Measurements from ENCODE around the gene HYDIN. TPM values are rescaled to one million over a fixed set of nuclear protein-coding genes. Genes with fewer than 3 reads are reported as not detected.

The HYDIN gene
- total and polyA plus RNA-seq, 12 donors: 0.26 to 5.1 (median 1.6) TPM

DNA sequence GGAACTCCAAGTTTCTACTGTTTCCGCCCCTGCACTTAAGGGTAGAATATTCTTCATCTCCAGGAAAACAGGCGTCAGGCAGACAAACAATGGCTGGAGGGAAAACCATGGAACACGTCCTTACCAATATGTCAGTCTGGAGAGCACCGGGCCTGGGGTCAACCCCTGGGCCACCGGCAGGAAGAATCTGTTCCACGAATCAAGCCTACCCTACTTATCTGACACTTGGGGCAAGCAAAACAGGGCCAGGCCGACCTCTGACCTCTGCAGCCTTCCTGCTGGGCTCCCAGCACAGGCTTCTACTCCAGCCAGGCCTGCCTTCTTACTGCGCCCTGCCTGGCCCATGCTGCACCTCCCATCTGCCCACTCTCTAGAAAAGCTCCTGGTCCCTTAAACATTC, 439.7 kb downstream of the HYDIN start:
- 65 to 85% (median 74%) methylated on average over 7 to 8 of the region's 8 CpGs for WGBS, 4 donors
- intact Hi-C loops (cut with DNase I): no loop called here
- no peaks in the 10 kb centered on the region for H3K27me3 ChIP-seq

DNA sequence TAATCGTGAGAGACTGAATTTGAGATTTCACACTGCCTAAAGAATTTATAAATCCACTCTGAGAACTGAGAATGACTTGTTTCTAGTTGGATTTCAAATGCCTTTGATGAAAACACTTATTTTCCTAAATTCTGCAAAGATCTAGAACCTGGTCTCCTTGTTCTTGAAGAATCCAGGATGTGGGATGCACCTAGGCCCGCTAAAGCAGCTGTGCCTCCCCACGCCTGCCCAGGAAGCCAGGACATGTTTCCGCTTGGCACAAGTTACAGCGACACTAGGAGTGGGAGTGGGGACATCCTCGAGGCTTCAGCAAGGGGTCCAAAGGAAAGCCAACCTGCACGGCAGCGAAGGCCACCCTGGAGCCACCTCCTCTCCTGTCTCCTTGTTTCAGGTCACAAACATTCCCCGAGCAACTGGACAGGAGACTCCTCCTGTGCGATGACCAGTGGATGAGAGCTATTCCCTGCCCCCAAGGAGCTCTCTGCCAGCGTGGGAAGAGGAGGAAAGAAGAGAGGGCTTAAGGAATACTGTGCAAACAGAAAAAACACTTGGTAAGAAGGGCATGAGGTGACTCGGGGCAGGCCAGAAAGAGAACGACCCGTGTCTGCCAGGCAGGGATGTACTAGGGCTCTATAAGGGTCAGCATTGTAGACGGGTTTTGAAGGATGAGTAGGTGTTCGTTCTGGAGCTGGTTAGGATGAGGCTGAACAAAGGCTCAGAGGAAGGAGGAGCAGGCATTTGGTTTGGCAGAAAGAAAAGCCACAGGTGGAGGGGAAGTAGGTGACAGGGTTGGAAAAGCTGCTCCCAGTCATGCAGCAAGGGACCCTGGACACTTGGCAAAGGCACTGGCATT, 440.7 kb downstream of the HYDIN start:
- H3K27me3 ChIP-seq: no peaks in the 10 kb centered on the region
- peaks cover 0 to 13% of the 10 kb centered on the region in 2 donors for H3K36me3 ChIP-seq (replicated peaks in 1 of 2)
- no peak for DNase-seq
- no peaks in the 10 kb centered on the region for H3K4me1 ChIP-seq (replicated peaks in 1 of 2)
- peak overlapping the region in 1 of 5 donors; percentile 33 for H3K27ac ChIP-seq
- TF ChIP-seq, protein P1, sequence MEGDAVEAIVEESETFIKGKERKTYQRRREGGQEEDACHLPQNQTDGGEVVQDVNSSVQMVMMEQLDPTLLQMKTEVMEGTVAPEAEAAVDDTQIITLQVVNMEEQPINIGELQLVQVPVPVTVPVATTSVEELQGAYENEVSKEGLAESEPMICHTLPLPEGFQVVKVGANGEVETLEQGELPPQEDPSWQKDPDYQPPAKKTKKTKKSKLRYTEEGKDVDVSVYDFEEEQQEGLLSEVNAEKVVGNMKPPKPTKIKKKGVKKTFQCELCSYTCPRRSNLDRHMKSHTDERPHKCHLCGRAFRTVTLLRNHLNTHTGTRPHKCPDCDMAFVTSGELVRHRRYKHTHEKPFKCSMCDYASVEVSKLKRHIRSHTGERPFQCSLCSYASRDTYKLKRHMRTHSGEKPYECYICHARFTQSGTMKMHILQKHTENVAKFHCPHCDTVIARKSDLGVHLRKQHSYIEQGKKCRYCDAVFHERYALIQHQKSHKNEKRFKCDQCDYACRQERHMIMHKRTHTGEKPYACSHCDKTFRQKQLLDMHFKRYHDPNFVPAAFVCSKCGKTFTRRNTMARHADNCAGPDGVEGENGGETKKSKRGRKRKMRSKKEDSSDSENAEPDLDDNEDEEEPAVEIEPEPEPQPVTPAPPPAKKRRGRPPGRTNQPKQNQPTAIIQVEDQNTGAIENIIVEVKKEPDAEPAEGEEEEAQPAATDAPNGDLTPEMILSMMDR (IDR thresholded peaks at IDR 0.05): no peak
- no peak for TF ChIP-seq POLR2A (IDR thresholded peaks at IDR 0.05)
- WGBS, 4 donors: 79 to 85% (median 84%) methylated on average over 14 to 16 of the region's 16 CpGs
- intact Hi-C loops (cut with DNase I): no loop called here
- H3K4me3 ChIP-seq: no peak overlapping the region
- H3K9me3 ChIP-seq (replicated peaks in 1 of 3): no peaks in the 10 kb centered on the region

More for the DNA sequence above, 439.7 kb downstream of the HYDIN start:
- Histone ChIP-seq H3K4me3 (no peak overlapping the region), H3K27ac (no peak overlapping the region), H3K4me1 (replicated peaks in 1 of 2) (no peaks in the 10 kb centered on the region), H3K36me3 (replicated peaks in 1 of 2) (peaks cover 0 to 3% of the 10 kb centered on the region in 2 donors), H3K9me3 (replicated peaks in 1 of 3) (no peaks in the 10 kb centered on the region)
- DNase-seq: peak in 4 of 7 donors; percentile 36 to 78 (median 53)
- no peak for TF ChIP-seq POLR2A (IDR thresholded peaks at IDR 0.05)
- TF ChIP-seq, protein P1 (IDR thresholded peaks at IDR 0.05): no peak

DNA sequence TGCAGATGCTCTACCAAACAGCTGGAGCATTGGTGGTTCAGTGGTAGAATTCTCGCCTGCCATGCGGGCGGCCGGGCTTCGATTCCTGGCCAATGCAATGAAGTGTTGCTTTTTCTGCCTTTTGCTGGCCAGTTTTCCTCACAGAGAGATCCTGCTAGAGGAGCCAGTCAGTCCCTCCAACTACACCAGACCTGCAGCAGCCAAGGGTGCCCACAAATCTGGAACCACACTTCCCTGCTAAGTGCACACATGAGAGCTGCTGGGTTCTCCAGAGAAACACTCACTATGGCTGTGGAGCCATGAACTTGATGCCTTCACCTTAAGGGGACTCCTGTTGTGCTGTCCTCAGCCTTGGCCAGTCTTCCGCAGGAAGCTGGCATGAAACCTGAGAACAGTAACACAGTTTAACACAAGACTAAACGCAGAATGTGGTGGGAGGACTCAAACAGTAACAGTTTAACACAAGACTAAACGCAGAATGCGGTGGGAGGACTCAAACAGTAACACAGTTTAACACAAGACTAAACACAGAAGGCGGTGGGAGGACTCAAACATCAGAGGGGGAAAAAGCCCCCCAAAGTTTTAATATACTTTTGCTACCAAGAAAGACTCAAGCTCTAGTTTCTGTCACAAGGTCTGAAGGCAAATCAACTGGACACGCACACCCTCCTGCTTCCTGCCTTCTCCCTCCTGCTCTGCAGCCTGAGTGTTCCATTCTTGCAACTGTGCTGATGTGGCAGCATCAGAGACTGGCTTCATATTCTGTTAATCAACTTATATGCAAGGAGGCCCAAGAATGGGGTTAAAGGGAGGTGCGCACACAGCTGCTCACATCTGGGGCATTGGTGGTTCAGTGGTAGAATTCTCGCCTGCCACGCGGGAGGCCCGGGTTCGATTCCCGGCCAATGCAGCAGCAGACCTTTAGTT, 441.6 kb downstream of the HYDIN start:
- intact Hi-C loops (cut with DNase I): no loop called here
- Histone ChIP-seq H3K27ac (peak overlapping the region in 1 of 5 donors; percentile 33), H3K4me1 (replicated peaks in 1 of 2) (no peaks in the 10 kb centered on the region), H3K9me3 (replicated peaks in 1 of 3) (no peaks in the 10 kb centered on the region), H3K36me3 (replicated peaks in 1 of 2) (peaks cover 0 to 21% of the 10 kb centered on the region in 2 donors), H3K27me3 (no peaks in the 10 kb centered on the region), H3K4me3 (no peak overlapping the region)
- TF ChIP-seq POLR2A (IDR thresholded peaks at IDR 0.05): no peak
- TF ChIP-seq, protein P1 (IDR thresholded peaks at IDR 0.05): no peak
- 75 to 88% (median 84%) methylated on average over 13 to 18 of the region's 18 CpGs for WGBS, 4 donors
- DNase-seq: peak in 2 of 7 donors; percentile 12 to 82

All from adrenal gland (tissue), 12 donors.